ENCODE measurements around the gene USP7.

The USP7 gene

DNA sequence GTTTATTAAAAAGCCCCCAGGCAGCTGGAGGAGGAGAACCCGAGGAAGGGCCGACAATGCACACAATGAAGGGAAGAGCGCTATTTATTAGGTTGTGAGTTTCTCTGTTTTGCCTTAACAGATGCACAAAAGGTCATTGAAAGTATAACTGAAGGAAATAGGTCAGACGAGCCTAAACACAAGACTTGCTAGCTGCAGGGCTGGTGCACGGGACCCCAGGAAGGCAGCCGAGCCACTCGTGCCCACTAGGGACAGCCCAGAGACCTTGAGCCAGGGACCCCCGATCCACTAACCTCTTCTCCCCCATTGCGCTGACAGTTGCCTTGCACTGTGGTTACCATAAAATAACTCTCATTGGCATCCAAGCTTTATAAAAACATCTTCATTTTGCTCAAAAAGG, 70.3 kb downstream of the USP7 start:
- no peak for DNase-seq (ENCODE audit: low read depth)
- no peak overlapping the region for H3K4me3 ChIP-seq (ENCODE audit: low read depth, low read length)

GRCh38 chr16:8892101-8892575, 71.6 kb downstream of the USP7 start:
- no peak overlapping the region for H3K4me3 ChIP-seq (ENCODE audit: low read depth, low read length)
- DNase-seq (ENCODE audit: low read depth): no peak
- TF ChIP-seq, protein P1, sequence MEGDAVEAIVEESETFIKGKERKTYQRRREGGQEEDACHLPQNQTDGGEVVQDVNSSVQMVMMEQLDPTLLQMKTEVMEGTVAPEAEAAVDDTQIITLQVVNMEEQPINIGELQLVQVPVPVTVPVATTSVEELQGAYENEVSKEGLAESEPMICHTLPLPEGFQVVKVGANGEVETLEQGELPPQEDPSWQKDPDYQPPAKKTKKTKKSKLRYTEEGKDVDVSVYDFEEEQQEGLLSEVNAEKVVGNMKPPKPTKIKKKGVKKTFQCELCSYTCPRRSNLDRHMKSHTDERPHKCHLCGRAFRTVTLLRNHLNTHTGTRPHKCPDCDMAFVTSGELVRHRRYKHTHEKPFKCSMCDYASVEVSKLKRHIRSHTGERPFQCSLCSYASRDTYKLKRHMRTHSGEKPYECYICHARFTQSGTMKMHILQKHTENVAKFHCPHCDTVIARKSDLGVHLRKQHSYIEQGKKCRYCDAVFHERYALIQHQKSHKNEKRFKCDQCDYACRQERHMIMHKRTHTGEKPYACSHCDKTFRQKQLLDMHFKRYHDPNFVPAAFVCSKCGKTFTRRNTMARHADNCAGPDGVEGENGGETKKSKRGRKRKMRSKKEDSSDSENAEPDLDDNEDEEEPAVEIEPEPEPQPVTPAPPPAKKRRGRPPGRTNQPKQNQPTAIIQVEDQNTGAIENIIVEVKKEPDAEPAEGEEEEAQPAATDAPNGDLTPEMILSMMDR (IDR thresholded peaks at IDR 0.05; ENCODE audit: control insufficient read depth, extremely low read depth, insufficient read depth): no peak

More for the DNA sequence above, 70.3 kb downstream of the USP7 start:
- TF ChIP-seq, protein P1 (IDR thresholded peaks at IDR 0.05; ENCODE audit: control insufficient read depth, extremely low read depth, insufficient read depth): no peak

DNA sequence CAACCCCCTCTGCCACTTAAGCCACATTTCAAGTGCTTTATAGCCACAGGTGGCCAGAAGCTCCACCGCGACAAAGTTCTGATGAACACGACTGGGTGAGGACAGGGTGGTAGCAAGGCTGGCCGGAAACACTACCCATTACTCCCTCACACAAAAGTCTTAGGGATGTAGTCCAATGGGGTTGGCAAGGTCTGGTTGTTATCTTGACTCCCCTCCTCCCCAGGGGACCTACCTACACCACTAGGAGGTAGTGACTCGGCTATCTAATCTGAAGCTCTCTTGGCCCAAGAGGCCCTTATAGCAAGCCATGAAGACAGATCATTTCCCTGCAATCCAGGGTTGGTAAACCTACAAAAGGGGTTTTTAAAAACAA, 73.2 kb downstream of the USP7 start:
- H3K4me3 ChIP-seq (ENCODE audit: low read depth, low read length): no peak overlapping the region
- TF ChIP-seq, protein P1 (IDR thresholded peaks at IDR 0.05; ENCODE audit: control insufficient read depth, extremely low read depth, insufficient read depth): no peak
- DNase-seq (ENCODE audit: low read depth): no peak

DNA sequence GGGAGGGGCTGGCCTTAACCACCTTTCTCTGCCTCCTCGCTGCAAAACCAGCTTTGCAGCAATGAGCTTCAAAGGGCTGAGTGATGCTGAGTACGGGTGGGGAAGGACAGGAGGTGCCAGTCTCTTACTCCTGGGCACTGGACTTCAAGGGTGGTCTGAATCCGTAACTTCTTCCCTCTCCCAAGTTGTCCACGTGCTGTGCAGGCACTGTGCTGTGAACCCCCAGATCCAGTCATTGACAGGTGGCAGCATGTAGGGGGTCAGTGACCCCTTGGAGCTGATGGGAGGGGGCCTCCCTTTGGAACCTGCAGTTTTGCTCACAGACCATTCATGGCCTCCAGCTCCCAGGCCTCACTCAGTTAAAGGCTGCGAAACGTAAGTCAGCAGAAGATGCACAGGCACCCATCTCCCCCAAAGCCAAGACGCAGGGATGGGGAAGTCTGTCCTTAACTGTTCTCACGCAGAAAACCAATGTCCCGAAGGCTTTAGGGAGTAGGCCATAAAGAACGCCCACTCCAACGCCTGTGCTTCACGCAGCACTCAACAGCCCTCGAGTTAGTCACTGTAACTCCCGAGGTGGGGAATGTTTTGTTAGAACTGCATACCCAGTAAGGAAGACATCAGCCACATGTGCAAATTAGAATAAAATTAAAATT, 73.7 kb downstream of the USP7 start:
- no peak for DNase-seq (ENCODE audit: low read depth)
- no peak overlapping the region for H3K4me3 ChIP-seq (ENCODE audit: low read depth, low read length)
- TF ChIP-seq, protein P1 (IDR thresholded peaks at IDR 0.05; ENCODE audit: control insufficient read depth, extremely low read depth, insufficient read depth): no peak

- DNase-seq (ENCODE audit: low read depth): no peak
- TF ChIP-seq, protein P1 (IDR thresholded peaks at IDR 0.05; ENCODE audit: control insufficient read depth, extremely low read depth, insufficient read depth): no peak
- no peak overlapping the region for H3K4me3 ChIP-seq (ENCODE audit: low read depth, low read length)
These were observed 74.5 kb downstream of the USP7 start for GRCh38 chr16:8888951-8889892.

DNA sequence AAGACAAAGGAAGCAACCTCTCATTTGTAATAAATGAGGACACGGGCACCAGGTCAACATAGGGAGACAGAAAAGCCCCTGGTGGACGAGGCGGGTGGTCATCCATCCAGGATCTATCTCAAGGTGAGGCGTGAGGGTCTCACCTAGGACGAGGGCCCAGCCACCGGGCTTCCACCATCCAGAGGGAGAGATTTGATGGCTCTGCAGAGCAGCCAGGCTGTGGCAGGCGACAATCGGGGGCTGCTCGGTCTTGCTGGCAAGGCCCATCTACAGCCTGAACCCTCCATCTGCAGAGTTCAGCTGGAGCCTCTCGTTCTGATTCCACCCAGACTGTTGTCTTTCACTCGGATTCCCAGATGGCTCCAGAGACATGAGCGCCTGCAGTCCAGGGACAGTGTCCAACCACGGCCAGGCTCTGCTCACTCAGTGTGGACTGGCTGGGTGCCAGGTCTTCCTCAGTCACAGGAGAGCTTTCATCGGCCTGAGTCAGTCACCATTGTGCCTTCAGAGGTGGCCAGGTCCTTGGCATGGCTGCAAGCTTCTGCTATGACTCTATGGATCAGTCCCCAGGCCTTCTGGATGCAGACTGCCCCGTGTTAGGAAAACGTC, 75.7 kb downstream of the USP7 start:
- no peak for DNase-seq (ENCODE audit: low read depth)
- H3K4me3 ChIP-seq (ENCODE audit: low read depth, low read length): no peak overlapping the region
- TF ChIP-seq, protein P1 (IDR thresholded peaks at IDR 0.05; ENCODE audit: control insufficient read depth, extremely low read depth, insufficient read depth): no peak
